GM20000 (cell line): ENCODE data around the gene MAD2L1.

Experiments
- DNase-seq: peaks from one replicate; pipeline ENCODE4 v3.0.0; 2012; ENCODE audit warnings: low spot score
- CTCF ChIP-seq: IDR thresholded peaks from 2 replicates; pipeline ENCODE4 v1.5.1; 2012; ENCODE audit warnings: mild to moderate bottlenecking, control low read depth; ENCODE audit errors: extremely low read depth, missing control alignments

Gene MAD2L1

GRCh38 chr4:120049732-120050494 is 16.7 kb downstream of the MAD2L1 start:
- peak; percentile 55 for DNase-seq
- TF ChIP-seq CTCF: peak; percentile 80

- TF ChIP-seq CTCF: no peak
These were observed 22.8 kb downstream of the MAD2L1 start for GRCh38 chr4:120043828-120044227.

GRCh38 chr4:120037411-120037810 is 29.2 kb downstream of the MAD2L1 start:
- TF ChIP-seq CTCF: no peak
- DNase-seq: no peak

More at GRCh38 chr4:120043828-120044227, 22.8 kb downstream of the MAD2L1 start:
- DNase-seq: no peak

GRCh38 chr4:120034913-120035312 is 31.7 kb downstream of the MAD2L1 start:
- TF ChIP-seq CTCF: no peak
- DNase-seq: no peak

- no peak for TF ChIP-seq CTCF
- no peak for DNase-seq
These were observed 39.8 kb downstream of the MAD2L1 start for GRCh38 chr4:120026853-120027252.

- no peak for DNase-seq
- no peak for TF ChIP-seq CTCF
These were observed 41.1 kb downstream of the MAD2L1 start for GRCh38 chr4:120025516-120025915.

GRCh38 chr4:120018786-120019185 is 47.9 kb downstream of the MAD2L1 start:
- no peak for TF ChIP-seq CTCF
- DNase-seq: no peak
